ENCODE measurements around the gene TMEM61. TPM values are rescaled to one million over a fixed set of nuclear protein-coding genes. Genes with fewer than 3 reads are reported as not detected.
"Not testable (repeated sequence)": the region's sequence is repeated elsewhere in the genome, so short reads cannot be mapped to it uniquely, and the experiment has no call there.

The TMEM61 gene
- polyA plus RNA-seq, 4 donors: 1.2 to 1.8 (median 1.5) TPM

DNA sequence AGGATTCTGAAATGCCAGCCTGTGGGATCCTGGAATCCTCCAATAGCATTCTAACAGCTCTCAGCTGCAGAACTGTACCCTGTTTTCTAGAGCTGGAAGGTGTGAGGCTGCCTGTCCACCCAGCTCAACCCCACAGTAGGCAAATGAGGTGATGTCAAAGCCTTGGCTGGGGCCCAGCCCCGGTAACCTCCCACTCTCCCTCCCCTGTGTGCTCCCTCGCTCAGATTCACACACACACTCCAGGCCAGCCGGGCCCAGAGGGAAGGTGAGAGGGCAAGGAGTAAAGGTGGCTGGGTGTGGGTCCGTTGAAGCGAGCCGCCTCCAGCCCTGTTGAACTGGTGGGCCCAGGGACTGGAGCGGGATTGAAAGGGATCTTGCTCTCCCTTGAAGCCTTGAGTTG lies 18.2 kb downstream of the TMEM61 start, which contains the start of gene BSND:
Gene BSND (plus strand): TSS at position 257 of the 400 bp plus-strand sequence. CDS start 254 bp downstream, outside the sequence.
- no peak for DNase-seq (ENCODE audit: low read depth in 4 of 4, low spot score in 3 of 4)

DNA sequence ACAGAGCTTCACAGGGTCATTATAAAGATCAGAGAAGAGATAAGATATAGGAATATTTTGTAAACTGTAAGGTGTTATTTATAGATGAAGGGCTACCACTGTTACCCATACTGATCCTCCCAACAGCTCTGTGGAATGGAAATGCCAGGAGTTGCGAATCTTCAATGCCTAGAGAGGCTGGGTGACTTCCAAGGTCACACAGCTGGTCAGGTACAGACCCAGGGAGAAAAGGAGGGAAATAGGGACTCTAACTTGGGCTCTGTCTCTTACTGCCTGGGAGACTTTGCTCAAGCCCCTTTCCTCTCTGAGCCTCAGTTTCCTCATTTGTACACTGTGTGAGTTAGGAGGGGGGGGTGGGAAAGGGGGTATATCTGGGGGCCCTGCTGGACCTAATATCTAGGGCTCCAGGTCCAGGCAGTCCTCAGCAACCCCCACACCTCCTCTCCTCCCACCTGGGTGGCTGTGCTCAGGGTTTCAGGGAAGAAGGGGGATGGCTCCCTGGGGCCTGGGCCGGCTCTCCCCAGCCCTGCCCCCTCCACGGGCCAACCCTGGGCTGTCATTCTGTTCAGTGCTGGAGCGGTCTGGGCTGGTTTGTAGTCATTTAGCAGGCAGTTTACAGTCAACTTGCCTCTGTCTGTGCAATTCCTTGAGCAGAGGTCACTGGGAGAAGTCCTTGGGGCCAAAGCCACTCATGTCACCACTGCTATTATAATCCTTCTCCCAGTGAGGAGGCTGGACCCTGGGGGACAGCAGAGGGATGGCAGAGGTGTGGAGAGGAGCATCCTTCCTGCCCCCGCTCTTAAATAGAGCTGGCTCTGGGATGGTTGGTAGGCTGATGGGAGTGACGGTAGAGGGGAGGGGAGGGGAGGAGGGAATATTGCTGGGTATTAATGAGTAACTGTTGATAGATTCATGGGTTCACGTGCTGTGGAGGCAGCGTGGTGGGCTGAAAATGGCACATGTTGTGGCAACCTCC lies 20.0 kb downstream of the TMEM61 start:
- no peak for DNase-seq (ENCODE audit: low read depth in 4 of 4, low spot score in 3 of 4)

DNA sequence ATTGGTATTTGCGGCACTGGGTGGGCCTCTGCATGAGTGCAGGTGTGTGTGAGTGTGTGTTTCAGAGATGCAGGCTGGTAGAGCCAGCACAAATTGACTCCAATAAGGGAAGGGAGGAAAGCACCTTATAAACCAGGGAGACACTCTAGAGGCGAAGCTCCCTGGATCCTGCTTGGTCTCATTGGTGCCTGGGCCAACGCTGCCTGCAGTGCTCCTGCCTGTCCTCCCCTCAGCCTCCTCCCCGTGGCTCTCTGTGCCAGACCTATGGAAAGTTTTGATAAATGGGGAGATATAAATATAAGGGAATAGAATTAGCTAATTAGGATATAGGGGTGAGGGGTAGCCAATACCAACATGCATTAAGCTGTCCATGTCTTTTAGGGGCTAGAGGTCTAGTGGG lies 20.9 kb downstream of the TMEM61 start:
- no peak for DNase-seq (ENCODE audit: low read depth in 4 of 4, low spot score in 3 of 4)

DNA sequence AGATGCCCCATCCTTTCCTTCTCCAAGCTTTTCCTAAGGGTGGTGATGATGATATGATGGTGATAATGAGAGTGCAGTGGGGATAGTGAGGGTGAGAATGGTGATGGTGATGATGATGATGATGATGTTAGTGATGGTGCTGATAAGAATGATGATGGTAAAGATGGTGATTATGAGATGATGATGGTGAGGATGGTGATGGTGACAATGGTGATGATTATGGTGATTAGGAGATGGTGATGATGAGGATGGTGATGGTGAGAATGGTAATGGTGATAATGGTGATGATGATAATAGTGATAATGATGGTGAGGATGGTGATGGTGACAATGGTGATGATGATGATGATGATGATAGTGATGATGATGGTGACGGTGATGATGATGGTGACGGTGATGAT lies 22.3 kb downstream of the TMEM61 start:
- DNase-seq (ENCODE audit: low read depth in 4 of 4, low spot score in 3 of 4): no peak

DNA sequence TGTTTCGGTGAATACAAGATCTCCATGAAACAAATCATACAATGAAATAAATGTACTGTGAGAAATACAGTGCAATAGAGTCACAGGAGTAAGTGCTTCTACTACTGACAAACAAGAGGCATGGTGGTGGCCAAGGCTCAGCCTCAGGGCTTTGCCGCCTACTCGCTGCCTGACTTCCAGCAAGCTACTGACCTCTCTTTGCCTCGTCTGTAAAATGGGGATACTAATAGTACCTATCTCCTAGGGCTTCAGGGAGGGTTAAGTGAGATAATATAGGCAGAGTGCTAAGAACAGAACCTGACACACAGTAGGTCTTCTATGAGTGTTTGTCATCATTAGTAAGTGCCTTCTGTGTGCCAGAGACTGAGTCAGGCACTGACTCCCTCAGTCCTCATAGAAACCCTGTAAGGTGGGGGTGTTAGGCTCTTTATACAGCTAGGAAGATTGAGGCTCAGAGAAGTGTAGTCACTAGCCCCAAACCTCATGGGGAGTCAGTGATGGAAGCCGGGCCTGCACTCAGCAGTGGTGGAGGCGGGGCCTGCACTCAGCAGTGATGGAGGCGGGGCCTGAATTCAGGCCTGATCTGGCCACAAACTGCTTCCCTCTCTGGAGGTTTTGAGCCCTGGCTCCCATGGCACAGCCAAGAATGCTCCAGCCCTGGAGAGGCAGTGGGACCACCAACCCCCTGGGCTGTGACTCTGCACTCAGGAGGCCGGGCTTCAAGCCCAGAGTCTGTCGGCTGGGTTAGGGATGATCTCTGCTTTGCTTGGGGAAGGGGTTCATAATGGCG lies 25.1 kb downstream of the TMEM61 start:
- DNase-seq (ENCODE audit: low read depth in 4 of 4, low spot score in 3 of 4): no peak

DNA sequence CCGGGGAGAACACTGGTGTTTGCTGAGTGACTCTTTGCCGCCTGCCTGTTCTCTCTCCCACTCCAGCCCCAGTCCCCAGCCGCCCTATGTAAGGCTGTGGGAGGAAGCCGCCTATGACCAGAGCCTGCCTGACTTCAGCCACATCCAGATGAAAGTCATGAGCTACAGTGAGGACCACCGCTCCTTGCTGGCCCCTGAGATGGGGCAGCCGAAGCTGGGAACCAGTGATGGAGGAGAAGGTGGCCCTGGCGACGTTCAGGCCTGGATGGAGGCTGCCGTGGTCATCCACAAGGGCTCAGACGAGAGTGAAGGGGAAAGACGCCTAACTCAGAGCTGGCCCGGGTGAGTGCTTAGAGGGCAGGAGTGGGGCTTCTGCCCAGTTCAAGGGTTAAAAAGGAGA lies 26.5 kb downstream of the TMEM61 start:
- DNase-seq (ENCODE audit: low read depth in 4 of 4, low spot score in 3 of 4): no peak

DNA sequence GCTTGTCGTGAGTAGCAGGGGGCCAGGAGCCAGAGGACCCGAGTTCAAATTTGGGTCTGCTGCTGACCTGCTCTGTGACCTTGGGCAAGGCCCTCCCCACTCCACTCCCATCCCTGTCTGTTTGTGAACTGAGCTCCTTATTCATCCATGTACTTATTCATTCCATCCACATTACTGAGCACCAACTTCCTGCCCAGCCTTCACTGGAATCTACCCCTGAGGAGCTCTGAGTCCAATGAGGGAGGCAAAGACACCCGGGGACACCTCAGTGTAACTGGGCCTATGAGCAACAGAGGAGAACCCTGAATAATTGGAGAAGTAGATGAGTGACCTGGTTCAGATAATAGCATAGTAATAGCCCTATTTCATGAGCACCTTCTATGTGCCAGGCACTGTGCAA lies 27.2 kb downstream of the TMEM61 start:
- no peak for DNase-seq (ENCODE audit: low read depth in 4 of 4, low spot score in 3 of 4)

DNA sequence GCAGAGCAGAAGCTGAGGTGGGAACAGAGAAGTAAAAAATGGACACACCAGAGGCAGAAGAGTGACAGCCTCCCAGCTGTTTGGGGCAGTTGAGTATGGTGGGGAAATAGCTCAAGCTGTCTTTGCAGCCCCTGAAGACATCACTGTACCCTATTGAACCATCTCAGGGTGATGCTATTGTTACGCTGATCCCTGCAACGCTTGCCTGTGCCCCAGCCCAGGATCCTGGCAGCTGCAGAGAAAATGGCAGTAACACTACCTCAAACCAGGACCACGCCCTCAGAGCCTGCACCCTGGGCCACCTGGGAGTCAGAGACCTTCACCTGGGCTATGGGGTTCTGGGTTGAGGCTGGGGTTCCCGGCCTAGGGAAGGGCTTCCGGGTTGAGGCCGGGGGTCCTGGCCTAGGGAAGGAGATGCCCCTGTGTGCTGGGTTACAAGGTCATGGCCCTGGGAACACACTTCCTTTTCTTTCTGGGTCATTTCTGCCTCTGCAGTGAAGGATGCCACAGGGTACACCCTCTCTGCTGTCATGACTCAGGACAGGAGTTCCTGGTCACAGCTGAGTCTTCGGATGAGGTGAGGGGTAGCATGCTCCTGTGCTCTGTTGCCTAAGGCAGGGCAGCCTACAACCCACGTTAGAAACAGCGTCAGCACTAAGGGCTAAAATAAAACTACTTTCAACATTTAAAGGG lies 29.9 kb downstream of the TMEM61 start:
- DNase-seq (ENCODE audit: low read depth in 4 of 4, low spot score in 3 of 4): no peak

DNA sequence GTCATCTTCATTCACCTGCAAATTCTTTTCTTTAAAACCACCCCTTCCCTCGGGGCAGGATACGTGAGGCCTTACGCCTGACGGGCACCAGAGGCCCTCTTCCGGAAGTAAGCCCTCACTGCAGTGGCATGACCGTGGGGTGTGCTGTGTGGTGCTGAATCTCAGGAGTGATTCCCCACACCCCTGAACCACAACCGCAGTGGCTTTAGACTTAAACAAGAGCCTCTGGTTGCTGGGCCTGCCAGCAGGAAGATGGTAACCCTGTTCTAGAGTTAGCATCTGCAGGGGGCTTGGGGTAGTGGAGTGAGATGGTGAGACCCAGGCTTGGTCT lies 30.4 kb downstream of the TMEM61 start:
- no peak for DNase-seq (ENCODE audit: low read depth in 4 of 4, low spot score in 3 of 4)

DNA sequence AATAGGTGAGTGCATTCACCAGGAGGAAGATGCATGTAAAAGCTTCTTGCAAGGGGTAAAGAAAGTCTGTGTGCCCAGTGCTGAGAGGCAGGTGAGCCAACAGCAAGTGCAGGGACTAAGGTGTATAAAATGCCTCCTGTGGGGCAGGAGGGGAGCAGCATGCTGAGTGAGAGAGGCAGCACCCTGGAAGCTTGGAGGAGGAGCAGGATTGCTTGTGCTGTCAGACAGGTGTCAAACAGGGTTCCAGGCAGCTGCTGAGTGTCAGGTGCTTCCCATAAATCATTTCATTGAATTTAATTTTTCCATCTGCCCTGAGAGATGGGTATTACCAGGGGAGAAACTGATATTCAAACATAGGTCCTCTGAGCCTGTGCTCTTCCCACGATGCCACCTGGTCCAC lies 32.2 kb downstream of the TMEM61 start:
- no peak for DNase-seq (ENCODE audit: low read depth in 4 of 4, low spot score in 3 of 4)

DNA sequence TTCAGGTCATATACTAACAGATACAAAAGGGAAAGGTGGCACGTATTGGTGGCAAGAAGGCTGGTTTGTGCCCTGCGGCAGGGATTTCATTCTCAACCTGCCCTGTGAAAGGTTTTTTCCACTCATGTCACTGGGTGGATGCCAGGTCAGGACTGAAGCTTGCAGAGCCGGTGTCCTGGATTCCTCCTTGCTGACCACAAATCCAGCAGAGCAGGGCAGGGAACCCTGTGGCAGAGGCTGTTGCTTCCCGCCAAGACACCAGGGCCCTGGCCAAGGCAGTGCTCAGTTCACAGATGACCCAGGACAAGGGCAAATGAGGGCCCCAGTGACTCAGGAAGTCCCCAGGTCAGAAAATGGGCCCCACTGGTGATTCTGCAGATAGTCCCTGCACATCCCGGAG lies 34.7 kb downstream of the TMEM61 start:
- no peak for DNase-seq (ENCODE audit: low read depth in 4 of 4, low spot score in 3 of 4)

DNA sequence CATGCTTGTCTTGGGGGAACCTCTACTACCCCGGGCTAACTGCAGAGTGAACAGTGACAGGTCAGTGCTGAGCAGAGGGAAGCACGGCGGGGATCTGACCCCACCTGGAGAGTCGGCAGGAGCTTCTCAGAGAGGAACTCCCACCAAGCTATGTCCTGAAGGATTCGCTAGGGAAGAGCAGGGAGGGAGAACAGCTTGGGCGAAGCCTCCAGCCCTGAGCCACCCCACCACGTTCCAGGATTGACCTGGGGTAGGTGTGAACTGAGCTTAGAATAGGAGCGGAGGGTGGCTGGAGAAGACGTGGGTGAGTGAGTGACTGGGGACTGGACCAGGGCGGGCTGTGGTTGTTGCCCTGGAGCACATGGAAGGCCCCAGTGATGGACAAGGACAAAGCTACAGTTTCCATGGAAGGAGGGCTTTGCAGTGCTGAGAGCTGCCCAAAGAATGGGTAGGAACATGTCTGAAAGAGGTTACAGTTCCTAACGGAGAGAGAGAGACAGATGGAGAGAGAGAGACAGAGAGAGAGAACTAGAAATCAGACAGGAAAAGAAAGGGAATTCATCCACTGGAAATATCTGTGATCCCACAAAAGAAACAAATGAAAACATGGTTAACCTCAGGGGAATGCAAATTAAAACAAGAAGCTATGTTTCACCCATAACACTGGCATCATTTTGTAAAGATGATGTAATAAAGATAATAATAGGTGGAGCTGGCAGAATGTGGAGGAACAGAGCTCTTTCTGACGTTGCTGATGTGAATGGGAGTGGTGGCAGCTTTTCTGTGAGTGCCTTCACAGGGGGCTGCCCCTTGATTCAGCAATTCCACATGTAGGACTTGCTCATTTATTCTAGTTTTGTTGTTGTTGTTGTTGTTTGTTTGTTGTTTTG lies 35.5 kb downstream of the TMEM61 start:
- DNase-seq (ENCODE audit: low read depth in 4 of 4, low spot score in 3 of 4): no peak

DNA sequence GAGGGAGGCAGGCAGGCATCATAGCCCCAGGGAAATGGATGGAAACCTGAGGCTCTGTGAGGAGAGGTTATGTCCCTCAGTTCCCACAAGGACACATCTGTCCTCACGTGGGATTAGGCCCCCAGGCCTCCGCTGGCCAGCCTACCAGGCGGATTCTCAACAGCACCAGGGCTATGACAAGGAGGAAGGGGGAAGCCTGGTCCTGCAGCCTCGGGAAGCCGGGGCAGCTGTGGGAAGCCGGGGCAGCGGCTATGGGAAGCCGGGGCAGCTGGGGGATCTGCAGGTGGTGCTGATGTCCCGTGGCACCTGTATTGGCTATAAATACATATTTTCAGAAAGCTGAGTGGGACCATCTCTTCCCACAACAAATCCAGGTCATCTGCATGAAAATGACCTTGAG lies 38.0 kb downstream of the TMEM61 start:
- no peak for DNase-seq (ENCODE audit: low read depth in 4 of 4, low spot score in 3 of 4)

DNA sequence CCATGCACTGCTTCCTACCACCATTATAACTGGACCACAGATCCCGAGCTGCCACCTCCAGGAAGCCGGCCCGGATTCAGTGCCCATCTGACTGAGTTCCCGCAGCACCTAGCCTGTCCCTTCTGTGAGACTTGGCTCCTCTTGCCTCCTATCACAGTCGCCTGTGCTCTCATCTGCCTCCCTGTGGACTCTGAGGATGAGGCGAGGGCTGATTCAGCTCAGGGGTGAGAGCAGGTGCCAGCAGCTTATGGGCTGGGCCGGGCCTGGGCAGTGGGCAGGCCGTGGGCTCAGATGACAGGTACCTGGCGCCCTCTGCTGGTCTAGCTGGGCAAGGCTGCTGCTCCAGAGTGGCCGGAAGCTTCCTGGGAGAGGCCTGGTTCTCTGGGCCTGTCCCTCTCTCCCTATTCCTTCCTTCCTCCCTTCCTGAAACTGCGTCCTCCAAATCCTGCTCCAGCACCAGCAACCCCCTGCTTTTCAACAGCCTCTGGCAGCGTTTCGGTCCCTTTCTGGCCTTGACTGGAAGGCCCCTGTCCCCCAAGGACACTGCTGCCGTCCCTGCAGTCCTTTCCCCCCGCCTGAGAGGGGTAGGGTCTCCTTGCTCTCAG lies 41.6 kb downstream of the TMEM61 start:
- peak; percentile 57 to 76 (median 68) for DNase-seq (ENCODE audit: low read depth in 4 of 4, low spot score in 3 of 4)

DNA sequence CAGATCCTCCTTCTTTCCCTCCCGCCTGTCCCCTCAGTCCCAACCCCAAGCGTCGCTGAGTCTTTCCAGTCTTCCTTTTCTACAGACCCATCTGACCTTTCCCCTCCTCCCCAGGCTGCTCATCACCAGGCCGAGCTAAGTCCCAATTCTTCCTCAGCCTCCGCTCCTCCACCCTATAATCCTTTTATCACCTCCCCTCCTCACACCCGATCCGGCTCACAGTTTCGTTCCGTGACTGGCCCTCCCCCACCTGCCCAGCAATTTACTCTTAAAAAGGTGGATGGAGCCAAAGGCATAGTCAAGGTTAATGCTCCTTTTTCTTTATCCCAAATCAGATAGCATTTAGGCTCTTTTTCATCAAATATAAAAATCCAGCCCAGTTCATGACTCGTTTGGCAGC lies 43.7 kb downstream of the TMEM61 start:
- not testable (repeated sequence) for DNase-seq (ENCODE audit: low read depth in 4 of 4, low spot score in 3 of 4)

DNA sequence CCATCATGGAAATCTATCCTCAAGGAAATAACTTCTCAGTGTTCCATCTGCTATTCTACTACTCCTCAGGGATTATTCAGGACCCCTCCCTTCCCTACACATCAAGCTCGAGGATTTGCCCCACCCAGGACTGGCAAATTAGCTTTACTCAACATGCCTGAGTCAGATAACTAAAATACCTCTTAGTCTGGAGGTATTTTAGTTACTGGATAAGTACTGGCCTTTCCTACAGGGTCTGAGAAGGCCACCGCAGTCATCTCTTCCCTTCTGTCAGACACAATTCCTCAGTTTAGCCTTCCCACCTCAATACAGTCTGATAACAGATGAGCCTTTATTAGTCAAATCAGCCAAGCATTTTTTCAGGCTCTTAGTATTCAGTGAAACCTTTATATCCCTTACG lies 46.3 kb downstream of the TMEM61 start:
- DNase-seq (ENCODE audit: low read depth in 4 of 4, low spot score in 3 of 4): not testable (repeated sequence)

DNA sequence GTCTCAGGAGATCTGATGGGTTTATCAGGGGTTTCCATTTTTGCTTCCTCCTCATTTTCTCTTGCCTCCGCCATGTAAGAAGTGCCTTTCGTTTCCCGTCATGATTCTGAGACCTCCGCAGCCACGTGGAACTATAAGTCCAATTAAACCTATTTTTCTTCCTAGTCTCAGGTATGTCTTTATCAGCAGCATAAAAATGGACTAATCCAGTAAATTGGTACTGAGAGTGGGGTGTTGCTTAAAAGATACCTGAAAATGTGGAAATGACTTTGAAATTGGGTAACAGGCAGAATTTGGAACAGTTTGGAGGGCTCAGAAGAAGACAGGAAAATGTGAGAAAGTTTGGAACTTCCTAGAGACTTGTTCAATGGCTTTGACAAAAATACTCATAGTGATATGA lies 50.7 kb downstream of the TMEM61 start:
- DNase-seq (ENCODE audit: low read depth in 4 of 4, low spot score in 3 of 4): not testable (repeated sequence)

DNA sequence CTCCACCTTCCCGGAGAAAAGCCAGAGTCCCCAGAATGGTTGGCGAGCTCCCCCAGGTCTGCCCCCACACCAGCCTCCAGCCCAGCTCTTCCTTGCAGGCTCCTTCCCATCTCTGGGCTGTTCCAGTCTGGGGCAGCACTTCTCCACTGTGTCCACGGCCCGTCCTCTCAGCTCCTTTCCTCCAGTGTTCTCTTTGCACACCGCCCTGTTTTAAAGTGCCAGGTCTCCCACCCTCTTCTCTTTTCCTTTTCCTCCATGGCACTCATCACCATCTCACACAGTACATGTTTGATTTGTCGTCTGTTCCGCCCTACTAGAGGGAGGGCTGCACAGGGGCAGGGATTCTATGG lies 52.8 kb downstream of the TMEM61 start:
- DNase-seq (ENCODE audit: low read depth in 4 of 4, low spot score in 3 of 4): no peak

DNA sequence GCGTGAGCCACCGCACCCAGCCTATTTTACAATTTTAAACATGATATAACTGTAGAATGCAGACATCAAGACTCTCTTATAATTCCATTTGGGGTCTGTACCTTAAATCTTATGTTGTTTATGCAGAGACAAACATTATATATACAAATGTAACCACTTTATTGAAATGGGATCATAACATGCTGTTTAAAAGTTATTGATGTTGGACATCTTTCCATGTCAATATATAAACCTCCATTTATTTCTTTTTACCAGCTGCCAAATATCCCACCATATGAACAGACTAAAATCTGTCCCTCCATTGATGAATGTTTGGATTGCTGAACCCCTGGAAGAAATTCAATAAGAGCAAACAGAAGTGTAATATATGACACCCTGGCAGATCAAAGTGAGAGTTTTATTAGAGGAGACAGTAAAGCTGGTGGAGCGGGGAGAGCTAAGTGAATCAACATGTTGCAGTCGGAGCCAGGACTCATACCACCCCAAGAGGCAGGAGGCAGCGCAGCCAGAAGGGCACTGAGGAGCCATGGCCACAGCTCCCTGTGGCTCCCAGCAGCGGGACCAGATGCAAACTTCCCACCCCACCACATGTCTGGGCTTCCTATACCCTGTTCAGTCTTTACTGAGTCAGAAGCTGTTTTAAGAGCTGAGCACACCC lies 54.2 kb downstream of the TMEM61 start:
- DNase-seq (ENCODE audit: low read depth in 4 of 4, low spot score in 3 of 4): peak in 1 of 4 donors; percentile 22
